ENCODE measurements around the gene DNAH9.

DNAH9 gene

GRCh38 chr17:11705111-11705510 is 106.8 kb downstream of the DNAH9 start:
- H3K27me3 ChIP-seq (ENCODE audit: insufficient read depth, poor library complexity, severe bottlenecking): no peaks in the 10 kb centered on the region
- TF ChIP-seq REST (IDR thresholded peaks at IDR 0.05; ENCODE audit: insufficient replicate concordance, low read depth): no peak
- TF ChIP-seq POLR2AphosphoS5 (IDR thresholded peaks at IDR 0.05; ENCODE audit: low read depth): no peak
- no peak for TF ChIP-seq GABPA (IDR thresholded peaks at IDR 0.05; ENCODE audit: low read depth)
- TF ChIP-seq, protein P1, sequence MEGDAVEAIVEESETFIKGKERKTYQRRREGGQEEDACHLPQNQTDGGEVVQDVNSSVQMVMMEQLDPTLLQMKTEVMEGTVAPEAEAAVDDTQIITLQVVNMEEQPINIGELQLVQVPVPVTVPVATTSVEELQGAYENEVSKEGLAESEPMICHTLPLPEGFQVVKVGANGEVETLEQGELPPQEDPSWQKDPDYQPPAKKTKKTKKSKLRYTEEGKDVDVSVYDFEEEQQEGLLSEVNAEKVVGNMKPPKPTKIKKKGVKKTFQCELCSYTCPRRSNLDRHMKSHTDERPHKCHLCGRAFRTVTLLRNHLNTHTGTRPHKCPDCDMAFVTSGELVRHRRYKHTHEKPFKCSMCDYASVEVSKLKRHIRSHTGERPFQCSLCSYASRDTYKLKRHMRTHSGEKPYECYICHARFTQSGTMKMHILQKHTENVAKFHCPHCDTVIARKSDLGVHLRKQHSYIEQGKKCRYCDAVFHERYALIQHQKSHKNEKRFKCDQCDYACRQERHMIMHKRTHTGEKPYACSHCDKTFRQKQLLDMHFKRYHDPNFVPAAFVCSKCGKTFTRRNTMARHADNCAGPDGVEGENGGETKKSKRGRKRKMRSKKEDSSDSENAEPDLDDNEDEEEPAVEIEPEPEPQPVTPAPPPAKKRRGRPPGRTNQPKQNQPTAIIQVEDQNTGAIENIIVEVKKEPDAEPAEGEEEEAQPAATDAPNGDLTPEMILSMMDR (IDR thresholded peaks at IDR 0.05; ENCODE audit: insufficient read depth, low read length): no peak
- no peak for TF ChIP-seq SPI1 (IDR thresholded peaks at IDR 0.05; ENCODE audit: borderline replicate concordance, low read depth)
- no peak overlapping the region for H3K4me3 ChIP-seq (replicated peaks; ENCODE audit: insufficient read depth, low read length)
- no peak for DNase-seq (ENCODE audit: low read depth in 1 of 2, low spot score in 1 of 2)
- no peak overlapping the region for H3K27ac ChIP-seq (replicated peaks)

- H3K27me3 ChIP-seq (ENCODE audit: insufficient read depth, poor library complexity, severe bottlenecking): no peaks in the 10 kb centered on the region
Measured at GRCh38 chr17:11707586-11707985, 109.3 kb downstream of the DNAH9 start.

DNA sequence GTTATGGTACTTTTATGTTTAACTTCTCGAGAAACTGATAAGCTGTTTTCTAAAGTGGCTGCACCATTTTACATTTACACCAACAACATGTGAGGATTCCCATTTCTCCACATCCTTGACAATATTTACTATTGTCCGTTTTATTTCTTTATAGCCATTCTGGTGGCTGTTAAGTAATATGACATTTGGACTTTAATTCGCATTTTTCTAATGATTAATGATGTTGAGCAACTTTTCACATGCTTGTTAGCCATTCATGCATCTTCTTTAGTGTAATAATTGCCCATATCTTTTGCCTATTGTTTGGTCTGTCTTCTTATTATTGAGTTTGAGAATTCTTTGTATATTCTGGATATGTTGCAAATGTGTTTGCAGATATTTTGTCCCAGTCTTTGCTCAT is 114.2 kb downstream of the DNAH9 start:
- H3K4me3 ChIP-seq (replicated peaks; ENCODE audit: insufficient read depth, low read length): no peak overlapping the region
- DNase-seq (ENCODE audit: low read depth in 1 of 2, low spot score in 1 of 2): no peak
- no peak overlapping the region for H3K27ac ChIP-seq (replicated peaks)
- H3K27me3 ChIP-seq (ENCODE audit: insufficient read depth, poor library complexity, severe bottlenecking): no peaks in the 10 kb centered on the region
- TF ChIP-seq SPI1 (IDR thresholded peaks at IDR 0.05; ENCODE audit: borderline replicate concordance, low read depth) (no peak), POLR2AphosphoS5 (IDR thresholded peaks at IDR 0.05; ENCODE audit: low read depth) (no peak), REST (IDR thresholded peaks at IDR 0.05; ENCODE audit: insufficient replicate concordance, low read depth) (no peak), GABPA (IDR thresholded peaks at IDR 0.05; ENCODE audit: low read depth) (no peak)
- TF ChIP-seq, protein P1 (IDR thresholded peaks at IDR 0.05; ENCODE audit: insufficient read depth, low read length): no peak

More at GRCh38 chr17:11707586-11707985, 109.3 kb downstream of the DNAH9 start:
- TF ChIP-seq SPI1 (IDR thresholded peaks at IDR 0.05; ENCODE audit: borderline replicate concordance, low read depth) (no peak), GABPA (IDR thresholded peaks at IDR 0.05; ENCODE audit: low read depth) (no peak), POLR2AphosphoS5 (IDR thresholded peaks at IDR 0.05; ENCODE audit: low read depth) (no peak), REST (IDR thresholded peaks at IDR 0.05; ENCODE audit: insufficient replicate concordance, low read depth) (no peak)
- TF ChIP-seq, protein P1 (IDR thresholded peaks at IDR 0.05; ENCODE audit: insufficient read depth, low read length): no peak
- Histone ChIP-seq H3K27ac (replicated peaks) (no peak overlapping the region), H3K4me3 (replicated peaks; ENCODE audit: insufficient read depth, low read length) (no peak overlapping the region)
- no peak for DNase-seq (ENCODE audit: low read depth in 1 of 2, low spot score in 1 of 2)
